Measurements from ENCODE around the gene CDH4.

DNA sequence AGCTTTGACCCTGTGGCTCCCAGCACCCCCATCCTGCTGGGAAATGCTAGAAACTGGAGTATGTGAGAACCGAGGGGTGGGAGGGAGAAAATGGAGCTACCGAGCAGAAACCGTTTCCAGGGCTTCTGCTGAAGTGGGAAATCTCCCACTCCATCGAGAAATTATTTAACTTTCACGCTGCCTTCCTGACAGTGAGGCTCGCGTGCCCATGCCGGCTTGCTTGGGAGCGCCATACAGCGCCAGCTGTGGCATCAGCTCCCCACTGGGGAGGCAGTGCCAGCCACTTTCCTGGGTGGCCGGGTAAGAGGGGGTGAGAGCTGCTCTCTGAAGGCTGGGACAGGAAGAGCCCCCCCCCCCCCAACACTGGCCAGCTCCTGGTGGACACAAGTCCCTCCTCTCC is 544.7 kb downstream of the CDH4 start:
- TF ChIP-seq, protein P1, sequence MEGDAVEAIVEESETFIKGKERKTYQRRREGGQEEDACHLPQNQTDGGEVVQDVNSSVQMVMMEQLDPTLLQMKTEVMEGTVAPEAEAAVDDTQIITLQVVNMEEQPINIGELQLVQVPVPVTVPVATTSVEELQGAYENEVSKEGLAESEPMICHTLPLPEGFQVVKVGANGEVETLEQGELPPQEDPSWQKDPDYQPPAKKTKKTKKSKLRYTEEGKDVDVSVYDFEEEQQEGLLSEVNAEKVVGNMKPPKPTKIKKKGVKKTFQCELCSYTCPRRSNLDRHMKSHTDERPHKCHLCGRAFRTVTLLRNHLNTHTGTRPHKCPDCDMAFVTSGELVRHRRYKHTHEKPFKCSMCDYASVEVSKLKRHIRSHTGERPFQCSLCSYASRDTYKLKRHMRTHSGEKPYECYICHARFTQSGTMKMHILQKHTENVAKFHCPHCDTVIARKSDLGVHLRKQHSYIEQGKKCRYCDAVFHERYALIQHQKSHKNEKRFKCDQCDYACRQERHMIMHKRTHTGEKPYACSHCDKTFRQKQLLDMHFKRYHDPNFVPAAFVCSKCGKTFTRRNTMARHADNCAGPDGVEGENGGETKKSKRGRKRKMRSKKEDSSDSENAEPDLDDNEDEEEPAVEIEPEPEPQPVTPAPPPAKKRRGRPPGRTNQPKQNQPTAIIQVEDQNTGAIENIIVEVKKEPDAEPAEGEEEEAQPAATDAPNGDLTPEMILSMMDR (IDR thresholded peaks at IDR 0.05): no peak
- TF ChIP-seq ZFX (IDR thresholded peaks at IDR 0.05; ENCODE audit: borderline replicate concordance): no peak
